Stimulated activated CD4-positive, alpha-beta T cell treated with anti-CD3 and anti-CD28 coated beads, Interleukin-1b, Interleukin-23, amount 100 ng/mL, for 1 hour (primary cell): Measurements from ENCODE around the gene BHLHE23.

Experiments
- DNase-seq, 2 donors: peaks; one replicate each; pipeline ENCODE4 v3.0.0-alpha.2; 2020; ENCODE audit warnings: low read depth in 2 of 2

The BHLHE23 gene

DNA sequence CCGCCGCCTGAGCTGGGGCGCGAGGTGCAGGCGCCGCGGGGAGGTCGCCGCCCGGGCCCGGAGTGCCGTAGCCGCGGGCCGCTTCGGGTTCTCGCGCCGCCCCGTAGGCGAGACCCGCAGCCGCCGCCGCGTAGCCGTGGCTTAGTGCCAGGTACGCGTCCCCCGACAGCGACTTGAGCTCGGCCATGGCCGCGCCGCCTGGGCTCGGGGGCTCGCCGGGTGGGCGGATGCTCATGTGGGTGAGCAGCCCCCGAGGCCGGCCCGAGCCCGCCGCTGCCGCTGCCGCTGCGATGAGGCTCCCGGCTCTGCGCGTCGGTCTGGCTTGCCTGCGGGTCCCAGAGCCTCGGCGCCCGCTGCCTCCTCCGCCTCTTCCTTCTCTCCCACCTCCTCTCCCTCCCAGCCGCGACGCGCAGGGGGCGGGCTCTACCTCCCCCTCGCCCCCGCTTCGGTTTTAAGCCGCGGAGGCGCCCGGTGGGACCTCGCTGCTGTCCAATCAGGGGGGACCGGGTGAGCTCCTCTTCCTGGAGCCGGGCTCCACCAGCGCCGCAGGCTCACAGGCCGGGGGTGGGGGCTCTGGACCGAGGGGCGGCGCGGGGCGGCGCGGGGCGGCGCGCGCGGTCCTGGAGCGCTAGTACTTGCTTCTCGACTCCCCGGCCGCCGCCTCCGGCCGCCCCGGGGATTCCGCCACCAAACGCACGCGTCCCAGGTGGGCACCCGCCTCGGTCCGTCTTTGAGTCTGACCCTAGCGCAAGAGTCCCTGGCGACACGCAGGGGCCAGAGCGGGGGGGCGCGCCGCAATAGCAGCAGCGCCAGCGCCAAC lies at the start of gene BHLHE23:
Gene BHLHE23, minus strand, starts transcription at position 425 of the 820 bp plus-strand sequence. Its CDS starts 190 bp downstream, at position 235.
- no peak for DNase-seq

DNA sequence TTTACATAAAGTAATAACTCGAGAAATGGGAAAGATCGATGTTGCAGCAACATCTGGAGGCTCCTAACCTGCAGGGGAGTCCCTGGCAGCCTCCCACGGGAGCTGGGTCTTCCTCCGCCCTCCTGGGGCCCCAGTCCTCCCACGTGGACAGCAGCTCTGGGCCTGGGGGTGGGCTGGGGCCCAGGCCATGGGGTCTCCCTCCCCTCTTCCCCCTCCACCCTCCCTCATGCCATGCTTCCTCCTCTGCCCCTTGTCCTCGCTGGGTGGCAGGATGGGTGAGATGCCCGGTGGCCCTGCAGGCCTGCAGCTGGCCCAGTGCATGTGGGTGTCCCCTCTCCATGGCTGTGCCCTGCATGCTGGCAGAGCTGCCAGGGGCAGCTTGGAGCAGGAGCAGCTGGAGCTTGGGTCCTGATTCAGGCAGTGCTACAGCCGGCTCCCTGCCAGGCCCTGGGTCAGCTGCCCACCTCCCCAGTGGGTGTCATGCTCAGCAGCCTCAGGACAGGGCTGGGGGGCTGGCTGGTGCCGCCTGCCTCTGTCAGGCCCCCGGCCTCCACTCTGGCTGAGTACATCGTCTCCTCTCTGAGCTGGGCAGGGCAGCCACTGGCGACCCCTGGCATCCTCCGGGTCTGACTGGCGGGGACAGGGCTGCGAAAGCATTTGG lies 48.9 kb upstream of the BHLHE23 start:
- DNase-seq, result no peak

DNA sequence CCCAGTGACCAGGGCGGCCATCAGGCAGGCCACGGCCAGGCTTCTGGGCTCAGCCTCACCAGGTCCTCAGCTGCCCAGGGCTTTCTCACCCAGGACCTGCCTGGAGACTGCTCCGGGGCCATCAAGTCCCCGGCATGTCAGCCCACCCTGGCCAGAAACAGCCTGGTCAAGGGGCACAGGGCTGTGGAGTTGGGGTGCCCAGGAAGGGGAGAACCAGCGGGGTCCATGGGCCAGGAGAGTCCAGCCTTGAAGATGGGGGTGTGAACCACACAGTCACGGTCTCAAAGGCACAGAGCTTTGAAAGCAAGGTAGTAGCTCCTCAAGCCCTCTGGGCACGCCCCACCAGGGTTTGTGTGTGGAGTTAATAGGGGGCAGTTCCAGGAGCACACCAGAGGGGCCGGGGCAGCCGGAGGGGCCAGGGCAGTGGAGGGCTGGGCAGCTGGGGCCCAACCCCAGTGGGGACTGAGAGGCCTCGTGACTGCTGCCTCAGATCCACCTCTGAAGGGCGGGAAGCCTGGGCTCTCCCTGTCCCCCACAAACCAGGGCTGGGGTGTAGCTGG lies 48.0 kb upstream of the BHLHE23 start:
- DNase-seq, result no peak

DNA sequence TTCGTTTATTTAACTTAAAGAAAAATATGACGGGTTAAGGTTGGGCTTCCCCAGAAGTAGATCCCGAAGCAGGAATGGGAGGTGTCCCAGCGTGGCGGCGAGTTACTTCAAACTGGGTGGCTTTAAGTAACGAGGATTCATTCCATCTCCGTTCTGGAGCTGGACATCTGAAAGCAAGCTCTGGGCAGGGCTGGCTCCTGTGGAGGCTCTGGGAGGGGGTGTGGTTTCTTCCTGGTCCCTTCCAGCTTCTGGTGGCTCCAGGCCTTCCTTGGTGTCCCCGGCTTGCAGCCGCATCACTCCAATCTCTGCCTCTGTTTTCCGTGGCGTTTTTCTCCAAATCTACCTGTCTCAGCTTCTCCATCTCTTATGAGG lies 47.3 kb upstream of the BHLHE23 start:
- no peak for DNase-seq

DNA sequence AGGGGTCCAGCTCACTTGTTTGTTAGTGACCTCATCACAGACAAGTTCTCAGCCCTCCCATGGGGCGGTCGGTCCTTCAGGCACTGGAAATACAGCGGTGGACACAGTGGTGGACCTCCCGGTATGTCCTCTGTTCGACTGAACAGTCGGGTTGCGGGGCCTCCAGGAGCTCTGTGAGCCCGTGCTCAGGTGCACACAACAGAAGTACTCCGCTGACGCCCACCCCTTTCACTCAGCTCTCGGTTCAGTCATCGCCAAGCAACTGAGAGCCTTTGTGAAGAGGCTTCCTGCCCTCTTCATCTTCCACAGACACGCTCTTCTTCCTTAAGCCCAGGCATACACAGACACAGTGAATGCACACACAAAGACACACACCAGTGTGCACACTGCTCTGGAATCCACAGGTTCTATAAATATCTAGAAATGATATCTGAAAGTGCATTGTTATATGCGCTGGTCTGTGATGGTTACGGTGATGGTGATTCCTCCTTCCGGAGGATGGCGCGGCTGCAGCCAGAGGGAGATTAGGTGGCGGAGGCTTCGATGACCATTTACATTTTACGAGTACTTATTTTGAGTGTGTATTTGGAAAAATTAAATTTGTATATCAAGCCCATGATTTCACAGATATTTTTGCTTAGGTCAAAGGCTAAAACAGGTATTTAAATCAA lies 46.8 kb upstream of the BHLHE23 start:
- DNase-seq, result no peak

DNA sequence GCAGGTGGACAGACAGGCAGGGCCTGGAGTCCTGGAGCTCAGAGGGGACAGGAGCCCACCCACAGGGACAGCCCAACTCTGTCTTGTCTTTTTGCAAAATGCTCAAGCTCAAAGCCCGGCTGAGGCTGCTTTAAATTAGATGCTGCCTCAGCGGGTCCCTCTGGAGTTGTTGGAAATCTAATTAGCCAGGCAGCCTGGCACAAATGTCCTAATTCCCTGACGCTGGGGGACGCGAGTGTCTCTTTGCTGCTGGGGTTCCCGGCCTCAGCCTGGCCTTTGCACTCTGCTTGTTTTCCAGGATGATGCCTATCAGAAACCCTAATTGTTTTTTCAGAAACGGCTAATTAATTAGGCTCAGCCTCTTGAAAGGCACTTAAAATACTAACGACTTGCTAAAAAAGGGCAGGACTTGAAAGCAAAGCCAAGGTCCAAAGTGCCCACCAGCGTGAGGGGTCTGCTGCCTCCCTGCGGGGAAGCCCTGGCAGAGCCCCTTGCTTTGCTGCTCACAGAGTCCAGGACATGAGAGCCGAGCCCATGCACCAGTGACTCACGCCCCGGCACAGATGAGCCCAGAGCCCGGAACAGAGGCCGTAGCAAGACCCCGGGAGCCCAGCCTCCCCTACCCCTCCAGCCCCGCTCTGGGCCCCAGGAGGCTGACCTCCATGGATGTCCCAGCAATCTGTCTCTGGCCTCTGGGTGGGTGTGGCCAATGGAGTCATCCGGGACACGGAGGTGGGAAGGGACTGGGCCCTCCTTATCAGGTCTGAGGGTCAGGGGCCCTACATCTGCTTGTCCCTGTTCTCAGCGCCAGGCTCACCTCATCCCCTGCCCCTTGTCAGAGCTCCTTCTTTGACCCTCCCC lies 46.0 kb upstream of the BHLHE23 start:
- no peak for DNase-seq

- no peak for DNase-seq
These were observed 45.1 kb upstream of the BHLHE23 start for GRCh38 chr20:63051911-63052310.

DNA sequence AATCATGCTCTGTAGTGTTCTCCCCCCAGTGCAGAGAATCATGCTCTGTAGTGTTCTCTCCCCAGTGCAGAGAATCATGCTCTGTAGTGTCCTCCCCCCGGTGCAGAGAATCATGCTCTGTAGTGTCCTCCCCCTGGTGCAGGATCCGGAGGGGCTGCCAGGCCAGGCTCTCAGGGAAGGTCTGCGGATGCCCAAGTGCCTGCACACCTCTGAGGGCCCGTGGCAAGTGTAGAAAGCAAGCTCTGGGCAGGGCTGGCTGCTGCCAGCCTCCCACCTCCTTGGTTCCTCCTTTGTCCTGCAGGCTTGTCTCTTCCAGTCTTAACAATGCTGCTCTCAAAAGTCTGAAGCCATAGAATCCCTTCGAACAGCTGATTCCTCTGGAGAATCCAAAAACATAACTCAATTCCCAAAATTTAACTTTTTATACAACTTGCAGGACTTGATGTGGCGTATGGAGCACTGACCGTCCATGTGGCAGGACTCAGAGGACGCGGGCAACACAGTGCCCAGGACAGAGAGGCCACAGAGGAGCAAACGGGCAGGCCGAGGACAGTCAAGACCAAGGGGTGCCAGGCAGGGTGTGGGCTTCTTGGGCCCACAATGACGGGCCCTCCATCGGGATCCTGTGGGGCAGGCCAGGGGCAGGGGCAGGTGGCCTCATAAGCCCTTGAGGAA lies 44.6 kb upstream of the BHLHE23 start:
- no peak for DNase-seq

DNA sequence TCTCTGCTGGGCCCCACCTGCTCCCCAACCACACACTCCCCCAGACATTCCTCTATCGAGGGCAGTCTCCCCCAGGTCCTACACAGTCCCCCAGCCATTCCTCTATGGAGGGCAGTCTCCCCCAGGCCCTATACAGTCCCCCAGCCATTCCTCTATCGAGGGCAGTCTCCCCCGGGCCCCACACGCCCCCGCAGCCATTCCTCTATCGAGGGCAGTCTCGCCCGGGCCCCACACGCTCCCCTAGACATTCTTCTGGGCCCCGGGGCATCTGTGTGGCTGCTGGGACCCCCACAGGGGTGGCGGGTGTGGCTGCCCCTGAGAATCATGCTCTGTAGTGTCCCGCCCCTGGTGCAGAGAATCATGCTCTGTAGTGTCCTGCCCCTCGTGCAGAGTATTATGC lies 43.6 kb upstream of the BHLHE23 start:
- DNase-seq, result no peak

GRCh38 chr20:63049561-63050221 lies 42.9 kb upstream of the BHLHE23 start:
- no peak for DNase-seq

- no peak for DNase-seq
These were observed 42.4 kb upstream of the BHLHE23 start for GRCh38 chr20:63049191-63049518.

DNA sequence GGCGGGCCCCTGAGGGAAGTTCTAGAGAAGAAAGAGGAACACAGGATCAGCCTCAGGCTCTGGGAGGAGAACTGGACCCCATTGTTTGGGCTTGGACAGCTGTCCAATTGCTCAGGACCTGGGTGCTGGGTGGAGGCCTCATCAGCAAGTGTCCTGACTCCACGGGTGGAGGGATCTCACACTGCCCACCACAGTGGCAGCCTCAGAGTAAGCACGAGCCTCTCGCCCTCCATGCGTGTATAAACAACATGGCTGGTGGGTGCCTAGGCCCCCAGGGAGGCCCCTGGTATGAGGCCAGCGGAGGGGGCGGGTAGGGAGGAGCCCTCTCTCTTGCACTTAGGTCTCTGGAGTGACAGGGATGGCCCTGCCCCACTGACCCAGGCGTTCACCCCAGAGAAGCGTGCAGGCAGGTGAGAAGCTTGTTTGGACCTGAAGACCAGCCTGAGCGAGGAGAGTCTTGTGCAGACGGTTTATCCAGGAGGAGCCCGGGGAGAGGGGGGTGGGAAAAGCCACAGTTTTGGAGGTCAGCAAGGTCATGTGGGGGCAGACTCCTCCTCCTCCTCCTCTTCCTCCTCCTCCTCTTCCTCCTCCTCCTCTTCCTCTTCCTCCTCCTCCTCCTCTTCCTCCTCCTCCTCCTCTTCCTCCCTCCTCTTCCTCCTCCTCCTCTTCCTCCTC lies 41.9 kb upstream of the BHLHE23 start:
- DNase-seq, result no peak

GRCh38 chr20:63047946-63048345 lies 41.2 kb upstream of the BHLHE23 start:
- no peak for DNase-seq

DNA sequence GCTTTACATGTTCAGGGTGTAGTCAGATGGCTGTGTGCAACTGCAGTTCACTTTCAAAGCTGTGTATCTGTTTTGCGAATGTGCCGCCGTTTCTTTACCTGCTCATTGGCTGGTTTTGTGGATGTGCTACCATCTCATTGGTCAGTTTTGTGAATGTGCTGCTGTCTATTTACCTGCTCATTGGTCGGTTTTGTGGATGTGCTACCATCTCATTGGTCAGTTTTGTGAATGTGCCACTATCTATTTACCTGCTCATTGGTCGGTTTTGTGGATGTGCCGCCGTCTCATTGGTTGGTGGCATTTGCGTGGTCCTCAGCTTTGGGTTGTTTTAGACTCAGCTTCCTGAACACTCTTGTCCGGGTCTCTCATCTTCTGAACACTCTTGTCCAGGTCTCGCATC lies 40.5 kb upstream of the BHLHE23 start:
- DNase-seq, result no peak

DNA sequence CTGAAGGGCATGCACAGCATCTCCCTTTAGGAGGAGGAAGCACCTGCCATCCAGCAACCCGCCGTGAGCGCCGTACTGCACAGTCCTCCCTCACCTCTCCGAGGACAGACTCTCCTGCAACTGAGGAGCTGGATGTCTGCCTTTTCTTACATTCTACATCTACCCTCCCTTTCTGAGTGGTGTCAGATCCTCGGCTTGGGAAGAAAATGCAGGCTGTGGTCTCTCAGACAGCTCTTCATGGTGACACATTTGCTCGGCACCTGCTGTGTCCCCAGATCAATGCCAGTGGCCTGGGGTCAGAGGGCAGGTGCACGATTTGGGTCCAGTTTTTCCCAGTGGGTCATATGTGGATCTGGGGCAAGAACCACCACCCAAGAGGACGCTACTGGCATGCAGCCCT lies 40.1 kb upstream of the BHLHE23 start:
- DNase-seq, result no peak

DNA sequence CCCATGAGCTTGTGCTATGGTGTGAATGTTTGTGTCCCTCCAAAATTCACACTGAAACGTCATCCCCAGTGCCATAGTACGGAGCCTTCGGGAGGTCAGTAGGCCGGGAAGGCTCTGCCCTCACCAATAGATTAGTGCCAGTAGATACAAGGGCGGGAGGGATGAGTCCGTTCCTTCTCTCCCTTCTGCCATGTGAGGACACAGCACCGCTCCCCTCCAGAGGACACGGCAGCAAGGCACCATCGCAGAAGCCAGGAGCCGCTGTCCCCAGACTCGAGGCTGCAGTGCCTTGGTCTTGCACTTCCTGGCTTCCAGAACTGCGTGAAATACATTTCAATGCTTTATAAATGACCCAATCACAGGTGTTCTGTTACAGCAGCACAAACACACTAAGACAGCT lies 39.2 kb upstream of the BHLHE23 start:
- no peak for DNase-seq

- DNase-seq, result no peak
These were observed 38.6 kb upstream of the BHLHE23 start for GRCh38 chr20:63045401-63045800.

GRCh38 chr20:63044605-63045004 lies 37.8 kb upstream of the BHLHE23 start:
- DNase-seq, result no peak

- DNase-seq, result no peak
These were observed 37.4 kb upstream of the BHLHE23 start for GRCh38 chr20:63044204-63044600.
